Measurements from ENCODE around the gene AP1M1.
"Not testable (repeated sequence)": the region's sequence is repeated elsewhere in the genome, so short reads cannot be mapped to it uniquely, and the experiment has no call there.

The AP1M1 gene

DNA sequence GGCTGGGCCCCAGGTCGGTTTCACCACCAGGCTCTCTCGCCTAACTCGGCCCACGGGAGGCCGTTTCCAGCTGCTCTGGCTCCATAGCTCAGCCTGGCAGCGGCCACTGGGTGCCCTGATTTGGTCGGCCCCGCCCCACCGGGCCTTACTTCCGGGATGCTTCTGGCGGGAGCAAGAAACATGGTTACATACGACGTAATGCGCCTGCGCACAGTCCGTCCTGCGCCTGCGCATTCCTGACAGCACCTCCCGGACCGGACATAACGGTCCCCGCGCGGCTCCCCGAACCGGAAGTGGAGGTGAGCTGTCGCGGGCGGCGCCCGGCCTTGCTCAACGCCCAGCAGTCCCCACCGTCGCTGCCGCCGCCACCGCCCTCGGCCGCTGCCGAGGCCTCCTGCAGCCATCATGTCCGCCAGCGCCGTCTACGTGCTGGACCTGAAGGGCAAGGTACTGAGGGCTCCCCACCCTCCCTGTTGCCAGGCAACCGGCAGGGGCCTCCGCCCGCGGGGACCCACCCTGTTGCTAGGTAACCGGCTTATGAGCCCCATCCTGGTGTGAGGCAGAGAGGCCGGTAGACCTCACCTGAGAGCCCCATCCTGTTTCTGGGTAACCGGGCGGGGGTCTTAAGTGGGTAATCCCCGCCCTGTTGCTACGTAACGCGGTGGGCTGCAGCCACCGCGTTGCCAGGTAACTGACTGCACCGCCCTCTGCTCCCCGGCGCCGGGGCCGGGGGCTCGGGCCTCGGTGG lies at the start of gene AP1M1:
Gene AP1M1, plus strand, starts transcription at position 290 of the 748 bp plus-strand sequence. Its CDS starts 116 bp downstream, at position 406.
- peak; percentile 85 for DNase-seq (ENCODE audit: low read depth, low spot score)

DNA sequence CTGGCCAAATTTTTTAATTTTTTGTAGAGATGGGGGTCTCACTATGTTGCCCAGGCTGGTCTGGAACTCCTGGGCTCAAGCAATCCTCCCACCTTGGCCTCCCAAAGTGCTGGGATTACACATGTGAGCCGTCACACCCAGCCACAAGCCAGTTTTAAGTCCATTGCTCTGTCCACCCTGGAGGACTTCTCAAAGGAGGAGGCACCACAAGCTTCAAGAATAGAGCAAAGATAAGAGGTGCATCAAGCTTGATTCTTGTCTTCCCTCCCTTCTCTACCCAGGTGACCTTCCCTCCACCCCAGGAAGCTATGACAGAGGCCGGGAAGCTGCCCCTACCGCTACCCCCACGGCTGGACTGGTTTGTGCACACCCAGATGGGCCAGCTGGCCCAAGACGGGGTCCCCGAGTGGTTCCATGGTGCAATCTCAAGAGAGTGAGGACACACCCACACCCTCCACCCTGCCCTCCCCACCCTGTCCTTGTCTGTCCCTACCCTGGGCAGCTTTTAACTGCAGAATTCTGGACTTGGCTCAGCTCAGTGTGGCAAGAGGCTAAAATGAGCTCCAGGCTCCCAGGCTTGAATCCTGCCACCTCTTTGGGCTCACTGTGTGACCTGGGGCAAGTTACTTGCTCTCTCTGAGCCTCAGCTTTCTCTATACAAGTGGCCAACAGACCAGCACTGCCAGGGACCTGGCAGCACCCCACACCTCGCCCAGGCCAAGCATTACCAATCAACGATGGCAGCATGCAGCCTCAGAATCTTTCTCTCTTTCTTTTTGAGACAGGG lies 49.1 kb upstream of the AP1M1 start:
- DNase-seq (ENCODE audit: low read depth, low spot score) = no peak

DNA sequence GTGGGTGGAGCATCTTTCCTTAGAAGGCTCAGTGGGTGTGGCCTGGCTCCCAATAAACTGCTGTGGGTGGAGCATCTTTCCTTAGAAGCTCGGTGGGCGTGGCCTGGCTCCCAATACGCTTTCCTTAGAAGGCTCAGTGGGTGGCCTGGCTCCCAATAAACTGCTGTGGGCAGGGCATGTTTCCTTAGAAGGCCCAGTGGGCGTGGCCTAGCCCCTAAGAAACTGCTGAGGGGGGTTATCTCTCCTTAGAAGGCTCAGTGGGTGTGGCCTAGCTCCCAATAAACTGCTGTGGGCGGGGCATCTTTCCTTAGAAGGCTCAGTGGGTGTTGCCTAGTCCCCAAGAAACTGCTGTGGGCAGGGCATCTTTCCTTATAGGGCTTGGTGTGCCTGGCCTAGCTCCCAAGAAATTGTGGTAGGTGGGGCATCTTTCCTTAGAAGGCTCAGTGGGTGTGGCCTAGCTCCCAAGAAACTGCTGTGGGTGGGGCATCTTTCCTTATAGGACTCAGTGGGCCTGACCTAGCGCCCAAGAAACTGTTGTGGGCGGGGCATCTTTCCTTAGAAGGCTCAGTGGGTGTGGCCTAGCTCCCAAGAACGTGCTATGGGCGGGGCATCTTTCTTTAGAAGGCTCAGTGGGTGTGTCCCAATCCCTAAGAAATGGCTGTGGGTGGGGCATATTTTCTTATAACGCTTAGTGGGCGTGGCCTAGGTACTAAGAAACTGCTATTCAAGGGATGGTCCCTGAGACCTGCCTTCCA lies 44.0 kb upstream of the AP1M1 start:
- DNase-seq (ENCODE audit: low read depth, low spot score) = no peak

DNA sequence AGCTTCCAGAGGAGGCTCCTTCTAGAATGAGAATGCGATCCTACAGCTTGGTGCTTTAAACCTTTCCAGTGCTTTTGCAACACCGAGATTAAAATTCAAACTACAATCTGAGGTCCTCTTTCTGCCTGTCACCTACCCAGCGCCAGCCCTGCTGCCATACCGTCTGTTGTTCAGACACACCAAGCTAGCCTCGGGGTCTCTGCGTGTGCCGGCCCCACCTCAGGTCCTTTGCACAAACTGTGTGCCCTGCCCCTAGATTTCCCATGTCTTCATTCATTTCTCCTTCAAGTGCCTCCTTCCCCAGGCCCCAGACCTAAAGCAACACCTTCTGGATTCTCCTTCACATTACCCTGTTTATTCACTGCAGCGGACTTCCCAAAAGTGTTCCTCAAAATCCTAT lies 43.2 kb upstream of the AP1M1 start:
- no peak for DNase-seq (ENCODE audit: low read depth, low spot score)

DNA sequence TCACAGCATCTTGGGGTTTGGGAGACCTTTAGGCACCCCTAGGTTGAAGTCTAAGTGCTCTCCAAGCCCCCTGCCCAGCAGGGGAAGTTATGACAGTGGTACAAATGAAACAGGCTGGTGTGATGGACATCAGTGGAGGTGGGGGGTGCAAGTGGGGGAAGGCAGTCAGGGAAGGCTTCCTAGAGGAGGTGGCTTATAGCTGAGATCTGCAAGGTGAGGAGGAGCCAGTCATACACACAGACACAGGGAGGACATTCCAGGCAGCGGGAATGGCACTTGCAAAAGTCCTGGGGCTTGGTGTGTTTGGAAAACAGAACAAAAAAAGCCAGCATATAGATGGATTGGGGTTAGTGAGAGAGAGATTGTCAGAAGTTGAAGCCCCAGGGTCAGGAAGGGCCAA lies 42.6 kb upstream of the AP1M1 start:
- DNase-seq (ENCODE audit: low read depth, low spot score) = no peak

DNA sequence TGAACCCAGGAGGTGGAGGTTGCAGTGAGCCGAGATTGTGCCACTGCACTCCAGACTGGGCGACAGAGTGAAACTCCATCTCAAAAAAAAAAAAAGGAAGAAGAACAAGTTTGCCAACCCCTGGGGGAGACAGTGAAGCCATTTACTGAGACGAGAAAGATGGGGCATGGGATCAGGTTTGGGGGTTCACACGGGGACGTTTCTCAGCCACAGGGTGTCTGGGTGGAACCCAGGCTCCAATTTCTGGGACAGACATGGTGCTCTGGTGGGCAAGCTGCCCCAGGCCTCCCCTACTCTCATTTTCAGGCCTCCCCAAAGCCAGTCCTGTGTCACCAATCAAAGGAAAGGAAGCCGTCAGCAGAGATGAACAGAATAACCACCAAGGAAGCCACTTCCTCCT lies 40.8 kb upstream of the AP1M1 start:
- DNase-seq (ENCODE audit: low read depth, low spot score) = no peak

DNA sequence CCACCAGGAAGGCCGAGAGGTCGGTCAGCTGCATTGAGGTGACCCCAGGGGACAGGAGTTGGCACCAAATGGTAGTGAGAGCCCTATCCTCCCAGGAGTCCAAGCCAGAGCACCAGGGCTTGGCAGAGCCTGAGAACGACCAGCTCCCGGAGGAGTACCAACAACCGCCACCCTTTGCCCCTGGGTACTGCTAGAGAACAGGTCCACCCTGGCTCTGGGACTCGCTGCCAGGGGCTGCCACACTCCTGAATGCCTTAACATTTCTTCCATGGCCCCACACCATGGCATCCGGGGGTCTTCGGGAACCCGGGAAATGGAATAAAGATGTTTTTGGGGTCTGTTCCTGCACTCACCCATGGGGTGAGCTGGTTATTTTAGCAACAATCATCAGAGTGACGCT lies 40.1 kb upstream of the AP1M1 start:
- DNase-seq (ENCODE audit: low read depth, low spot score) = no peak

DNA sequence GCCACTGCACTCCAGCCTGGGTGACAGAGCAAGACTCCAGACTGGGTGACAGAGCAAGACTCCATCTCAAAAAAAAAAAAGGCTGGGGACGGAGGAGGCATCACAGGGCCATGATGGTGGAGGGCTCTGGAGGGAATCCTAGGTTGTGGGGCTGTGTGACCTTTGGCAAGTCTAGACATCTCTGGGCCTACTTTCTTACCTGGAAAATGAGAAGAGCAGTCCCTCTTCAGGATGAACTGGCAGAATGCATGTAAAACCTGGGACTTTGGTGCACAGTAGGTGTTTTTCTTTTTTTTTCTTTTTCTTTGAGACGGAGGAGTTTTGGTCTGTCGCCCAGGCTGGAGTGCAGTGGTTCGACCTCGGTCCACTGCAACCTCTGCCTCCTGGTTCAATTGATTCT lies 38.1 kb upstream of the AP1M1 start:
- DNase-seq (ENCODE audit: low read depth, low spot score) = no peak

DNA sequence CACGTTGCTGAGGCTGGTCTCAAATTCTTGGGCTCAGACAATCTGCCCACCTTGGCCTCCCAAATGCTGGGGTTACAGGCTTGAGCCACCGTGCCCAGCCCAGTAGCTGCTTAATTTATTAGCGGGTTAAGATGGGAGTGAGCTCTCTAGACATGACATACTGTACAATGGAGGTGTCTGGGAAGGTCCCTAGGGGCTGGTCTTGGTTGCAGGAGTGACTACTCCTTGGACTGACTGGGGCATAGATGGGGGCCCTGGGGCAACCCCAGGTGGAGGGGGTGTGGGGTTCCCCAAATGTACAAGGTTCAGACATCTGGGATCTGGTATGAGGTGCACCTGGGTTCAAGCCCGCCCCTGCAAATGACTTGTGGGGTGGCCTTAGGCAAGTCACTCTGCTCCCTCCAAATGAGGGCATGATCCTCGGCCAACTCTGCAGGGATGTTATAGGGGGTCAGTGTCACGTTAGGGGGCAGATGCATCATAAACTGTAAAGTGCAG lies 37.2 kb upstream of the AP1M1 start:
- DNase-seq (ENCODE audit: low read depth, low spot score) = no peak

DNA sequence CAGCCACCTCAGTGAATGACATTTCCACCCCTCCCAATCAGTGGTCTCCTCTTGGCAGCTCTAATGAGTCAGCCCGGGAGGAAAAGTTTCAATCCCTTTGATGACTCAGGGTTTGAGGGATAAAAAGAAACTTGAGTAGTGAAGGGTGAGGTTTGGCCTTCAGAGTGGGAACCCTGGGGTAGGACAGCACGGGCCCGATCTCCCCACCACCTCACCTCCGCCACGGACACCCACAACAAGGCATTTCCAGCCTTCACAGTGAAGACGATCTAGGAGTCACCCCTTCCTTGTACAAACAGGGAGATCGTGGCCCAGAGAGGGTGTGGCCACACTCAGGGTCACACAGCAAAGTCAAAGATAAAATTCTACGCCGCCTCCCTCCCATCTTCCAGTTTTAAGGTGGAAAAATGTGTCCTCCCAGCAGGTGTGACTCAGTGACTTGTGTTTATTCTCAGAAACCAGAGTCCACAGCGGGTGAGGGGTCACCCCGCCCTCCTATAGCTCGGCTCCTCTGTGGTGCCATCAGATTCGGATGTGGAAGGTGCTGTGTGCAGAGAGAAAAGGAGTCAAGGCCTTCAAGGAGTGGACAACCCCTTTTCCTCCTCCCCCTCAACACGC lies 36.7 kb upstream of the AP1M1 start:
- DNase-seq (ENCODE audit: low read depth, low spot score) = no peak

DNA sequence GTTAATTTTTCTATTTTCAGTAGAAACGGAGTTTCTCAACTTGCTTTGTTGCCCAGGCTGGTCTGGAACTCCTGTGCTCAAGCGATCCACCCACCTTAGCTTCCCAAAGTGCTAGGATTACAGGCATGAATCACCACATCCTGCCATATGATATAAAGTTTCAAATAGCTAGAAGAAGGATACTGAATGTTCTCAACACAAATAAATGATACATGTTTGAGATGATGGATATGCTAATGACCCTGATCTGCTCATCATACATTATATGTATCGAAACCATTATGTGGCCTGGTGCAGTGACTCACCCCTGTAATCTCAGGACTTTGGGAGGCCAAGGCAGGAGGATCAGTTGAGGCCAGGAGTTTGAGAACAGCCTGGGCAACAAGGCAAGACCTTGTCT lies 35.9 kb upstream of the AP1M1 start:
- peak; percentile 16 for DNase-seq (ENCODE audit: low read depth, low spot score)

DNA sequence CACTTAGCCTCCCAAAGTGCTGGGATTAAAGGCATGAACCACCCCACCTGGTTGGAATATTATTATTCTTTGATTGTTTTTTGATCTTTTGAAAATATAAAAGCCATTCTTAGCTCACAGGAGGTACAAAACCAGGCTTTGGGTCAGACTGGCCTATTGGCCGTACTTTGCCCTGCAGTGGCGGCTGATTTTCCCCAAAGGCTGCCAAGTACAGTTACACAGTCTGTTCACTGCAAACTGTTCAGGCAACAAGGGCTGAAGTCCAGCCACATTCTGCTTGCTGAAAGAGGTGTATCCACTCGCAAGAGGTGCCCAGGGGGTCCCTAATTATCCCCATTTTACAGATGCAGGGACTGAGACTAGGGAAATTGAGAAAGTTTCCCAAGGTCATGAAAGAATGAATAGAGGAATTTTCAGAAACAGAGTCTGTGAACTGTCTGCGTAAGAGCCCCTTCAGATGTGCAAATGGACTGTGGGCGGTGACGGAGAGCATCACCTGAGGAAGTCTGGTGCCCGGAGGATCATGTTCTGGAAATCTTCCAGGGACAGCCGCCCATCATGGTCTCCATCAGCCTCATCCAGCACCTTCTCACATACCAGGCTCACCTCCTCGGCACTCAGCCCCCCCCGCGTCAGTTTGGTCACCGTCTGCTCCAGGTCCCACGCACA lies 33.4 kb upstream of the AP1M1 start:
- DNase-seq (ENCODE audit: low read depth, low spot score) = no peak

DNA sequence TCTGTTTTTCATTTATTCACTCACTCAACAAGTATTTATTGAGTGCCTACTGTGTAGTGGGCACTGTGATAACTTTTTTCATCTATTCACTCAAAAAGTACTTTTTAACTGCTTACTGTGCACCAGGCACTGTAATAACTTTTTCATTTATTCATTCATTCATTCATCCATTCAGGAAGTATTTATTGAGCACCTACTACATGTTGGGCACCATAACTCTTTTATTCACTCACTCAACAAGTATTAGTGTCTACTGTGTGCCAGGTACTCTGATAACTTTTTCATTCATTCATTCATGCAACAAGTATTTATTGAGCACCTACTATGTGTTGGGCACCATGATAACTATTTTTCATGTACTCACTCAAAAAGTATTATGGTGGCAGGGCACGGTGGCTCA lies 31.3 kb upstream of the AP1M1 start:
- no peak for DNase-seq (ENCODE audit: low read depth, low spot score)

DNA sequence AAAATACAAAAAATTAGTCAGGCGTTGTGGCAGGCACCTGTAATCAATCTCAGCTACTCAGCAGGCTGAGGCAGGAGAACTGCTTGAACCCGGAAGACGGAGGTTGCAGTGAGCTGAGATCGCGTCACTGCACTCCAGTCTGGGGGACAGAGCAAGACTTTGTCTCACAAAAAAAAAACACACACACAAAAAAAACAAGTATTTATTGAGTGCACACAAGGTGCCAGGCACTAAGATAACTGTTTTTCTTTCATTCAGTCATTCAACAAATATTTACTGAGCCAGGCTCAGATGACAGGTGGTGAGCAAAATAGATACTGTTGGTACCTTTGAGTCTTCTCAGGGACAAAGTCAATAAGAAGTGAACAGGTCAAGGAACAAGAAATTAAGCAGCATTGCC lies 30.7 kb upstream of the AP1M1 start:
- DNase-seq (ENCODE audit: low read depth, low spot score) = no peak

DNA sequence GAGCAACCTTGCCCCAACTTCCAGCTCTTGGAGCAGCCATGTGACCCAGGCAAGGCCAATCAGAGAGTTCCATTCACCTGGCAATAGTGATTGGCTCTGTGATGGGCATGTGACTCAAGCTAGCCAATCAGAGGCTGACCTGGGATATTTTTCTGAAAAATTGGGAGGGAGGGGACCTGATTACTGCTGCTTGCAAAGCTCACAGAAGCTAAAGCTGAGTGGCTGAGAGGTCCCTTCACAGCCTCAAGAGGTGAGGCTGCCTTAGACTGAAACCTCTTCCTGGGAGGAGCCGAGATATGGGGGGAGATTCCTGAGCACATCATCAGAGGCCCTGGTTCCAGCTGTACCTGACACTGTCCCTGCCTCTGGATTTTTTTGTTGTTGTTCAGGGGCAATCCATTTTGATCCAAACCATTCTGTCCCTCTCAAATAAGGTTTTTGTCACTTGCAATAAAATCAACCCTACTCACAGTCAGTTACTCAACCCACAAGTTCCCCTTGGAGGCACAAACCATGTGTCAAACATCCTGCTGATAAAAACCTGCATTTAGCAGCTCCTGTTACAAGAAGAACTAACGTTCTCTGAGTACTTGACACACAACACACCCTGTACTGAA lies 29.1 kb upstream of the AP1M1 start:
- DNase-seq (ENCODE audit: low read depth, low spot score) = no peak

DNA sequence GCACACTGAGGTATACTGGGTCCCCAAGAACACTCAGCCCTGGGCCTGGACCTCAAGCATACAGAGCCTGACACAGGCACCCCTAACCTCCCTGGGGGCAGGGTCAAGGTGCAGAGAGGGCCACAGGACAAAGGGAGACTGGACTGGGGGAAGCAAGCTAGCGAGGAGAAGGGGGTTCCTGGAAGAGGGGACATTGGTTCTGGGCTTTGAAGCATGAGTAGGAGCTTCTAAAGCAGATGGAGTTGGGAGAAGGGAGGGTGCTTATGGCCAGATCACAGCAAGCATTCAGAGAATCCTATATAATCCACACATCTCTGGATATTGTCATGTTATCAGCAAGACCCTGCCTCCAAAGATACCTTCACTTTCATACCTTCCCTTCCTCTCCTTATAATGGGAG lies 27.6 kb upstream of the AP1M1 start:
- DNase-seq (ENCODE audit: low read depth, low spot score) = no peak

DNA sequence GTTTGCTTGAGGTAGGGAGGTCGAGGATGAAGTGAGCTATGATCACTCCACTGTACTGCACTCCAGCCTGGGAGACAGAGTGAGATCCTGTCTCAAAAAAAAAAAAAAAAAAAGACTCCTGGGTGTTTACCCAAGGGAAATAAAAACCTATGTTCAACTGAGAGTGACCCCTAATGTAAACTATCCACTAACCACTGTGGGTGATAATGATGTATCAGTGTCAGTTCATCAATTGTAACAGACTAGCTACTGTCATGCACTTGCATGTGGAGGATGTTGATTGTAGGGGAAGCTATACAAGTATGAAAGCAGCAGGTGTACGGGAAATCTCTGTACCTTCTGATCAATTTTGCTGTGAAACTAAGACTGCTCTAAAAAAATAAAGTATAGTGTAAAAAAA lies 21.8 kb upstream of the AP1M1 start:
- DNase-seq (ENCODE audit: low read depth, low spot score) = no peak

DNA sequence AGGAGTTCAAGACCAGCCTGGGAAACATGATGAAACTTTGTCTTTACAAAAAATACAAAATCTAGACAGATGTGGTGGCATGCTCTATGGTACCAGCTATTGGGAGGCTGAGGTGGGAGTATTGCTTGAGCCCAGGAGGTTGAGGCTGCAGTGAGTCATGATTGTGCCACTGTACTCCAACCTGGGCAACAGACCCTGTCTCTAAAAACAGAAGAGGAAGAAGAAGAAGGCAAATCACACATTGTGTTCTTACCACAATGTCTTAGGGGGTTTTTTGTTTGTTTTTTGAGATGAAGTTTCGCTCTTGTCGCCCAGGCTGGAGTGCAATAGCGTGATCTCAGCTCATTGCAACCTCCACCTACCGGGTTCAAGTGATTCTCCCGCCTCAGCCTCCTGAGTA lies 18.8 kb upstream of the AP1M1 start:
- DNase-seq (ENCODE audit: low read depth, low spot score) = not testable (repeated sequence)

DNA sequence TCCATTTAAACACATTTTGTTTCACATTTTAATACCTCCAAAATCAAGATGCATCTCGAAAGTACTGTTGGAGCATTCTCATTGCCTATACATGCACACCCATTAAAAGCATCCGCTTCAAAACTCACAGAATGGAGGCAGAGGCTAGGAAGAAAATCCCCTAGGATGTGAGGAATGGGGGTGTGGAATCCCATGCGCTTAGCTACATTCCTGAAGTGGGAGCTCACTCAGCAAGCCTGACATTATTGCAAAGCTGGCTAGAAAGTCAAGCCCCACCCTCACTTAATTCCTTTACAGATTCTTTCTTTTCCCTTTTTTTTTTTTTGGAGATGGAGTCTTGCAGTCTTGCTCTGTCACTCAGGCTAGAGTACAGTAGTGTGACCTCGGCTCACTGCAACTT lies 17.1 kb upstream of the AP1M1 start:
- no peak for DNase-seq (ENCODE audit: low read depth, low spot score)

DNA sequence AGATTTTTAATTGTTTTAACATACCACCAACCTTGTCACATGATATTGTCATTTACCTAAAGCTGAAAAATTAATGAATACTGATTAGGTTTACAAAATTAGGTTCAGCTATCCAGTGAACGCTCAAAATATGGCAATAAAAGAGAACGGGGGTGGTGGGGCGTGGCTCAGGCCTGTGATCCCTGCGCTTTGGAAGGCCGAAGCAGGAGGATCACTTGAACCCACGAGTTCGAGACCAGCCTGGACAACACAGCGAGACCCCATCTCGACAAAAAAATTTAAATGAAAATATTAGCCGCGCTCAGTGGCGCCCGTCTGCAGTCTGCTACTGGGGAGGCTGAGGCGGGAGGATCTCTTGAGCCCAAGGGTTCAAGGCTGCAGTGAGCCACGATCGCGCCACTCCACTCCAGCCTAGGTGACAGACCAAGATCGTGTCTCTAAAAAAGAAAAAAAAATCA lies 13.0 kb upstream of the AP1M1 start:
- DNase-seq (ENCODE audit: low read depth, low spot score) = no peak
